ENCODE data around the gene ZNF329. TPM values are rescaled to one million over a fixed set of nuclear protein-coding genes. Genes with fewer than 3 reads are reported as not detected.
"Not testable (repeated sequence)": the region's sequence is repeated elsewhere in the genome, so short reads cannot be mapped to it uniquely, and the experiment has no call there.

The ZNF329 gene
- total and polyA plus RNA-seq, 2 donors (not counting 1 experiment from before 2014, with no cell fraction given): 6.8 to 21.1 TPM

DNA sequence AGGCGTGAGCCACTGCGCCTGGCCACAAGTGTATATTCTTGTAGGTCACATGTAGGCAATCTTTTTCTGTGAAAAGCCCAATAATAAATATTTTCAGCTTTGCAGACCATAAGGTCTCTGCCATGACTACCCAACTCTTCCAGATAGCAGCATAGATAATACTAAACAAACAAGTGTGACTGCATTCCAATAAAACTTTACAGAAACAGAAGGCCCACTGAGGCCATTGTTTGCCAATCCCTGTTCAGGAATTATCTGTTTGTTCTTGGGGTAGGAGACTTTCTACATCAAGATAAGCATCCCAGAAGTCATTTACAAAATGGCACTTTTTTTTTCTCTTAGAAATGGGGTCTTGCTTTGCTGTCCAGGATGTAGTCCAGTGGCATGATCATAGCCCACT lies 2.8 kb upstream of the ZNF329 start:
- H3K36me3 ChIP-seq (ENCODE audit: control insufficient read depth, insufficient read depth, low read length): no peaks in the 10 kb centered on the region
- DNase-seq (ENCODE audit: low read depth in 2 of 2): no peak
- no peak overlapping the region for H3K9ac ChIP-seq (ENCODE audit: insufficient read depth, low read length)
- H3K27ac ChIP-seq (ENCODE audit: insufficient read depth, low read length): no peak overlapping the region
- no peaks in the 10 kb centered on the region for H3K4me1 ChIP-seq (ENCODE audit: control insufficient read depth, extremely low read depth, insufficient read depth, low read length)
- TF ChIP-seq EZH2 (IDR thresholded peaks at IDR 0.05; ENCODE audit: low read length, missing control alignments) (no peak), CTCF (conservative IDR thresholded peaks at IDR 0.05 in 1 of 2, IDR thresholded peaks at IDR 0.05 in 1 of 2; ENCODE audit: low read depth in 1 of 2, low read length in 2 of 2) (no peak)
- H3K9me3 ChIP-seq (ENCODE audit: control insufficient read depth, insufficient read depth, low read depth, low read length): no peaks in the 10 kb centered on the region
- H2AFZ ChIP-seq (ENCODE audit: low read length): no peak overlapping the region
- H4K20me1 ChIP-seq (ENCODE audit: control insufficient read depth, extremely low read depth, insufficient read depth, low read length): no peaks in the 10 kb centered on the region
- no peaks in the 10 kb centered on the region for H3K27me3 ChIP-seq (ENCODE audit: control insufficient read depth, insufficient read depth, low read length)
- no peak overlapping the region for H3K4me2 ChIP-seq (ENCODE audit: extremely low read depth, insufficient read depth, low read length)
- H3K79me2 ChIP-seq (ENCODE audit: control insufficient read depth, insufficient read depth, low read length): peaks cover 10% of the 10 kb centered on the region
- H3K4me3 ChIP-seq (replicated peaks in 1 of 4; ENCODE audit: control extremely low read depth in 1 of 4, insufficient read depth in 1 of 4, low read depth in 3 of 4, low read length in 4 of 4): peak overlapping the region in 1 of 4 experiments; percentile 91

GRCh38 chr19:58147475-58147874 lies 3.1 kb downstream of the ZNF329 start:
- peaks cover 14% of the 10 kb centered on the region for H3K79me2 ChIP-seq (ENCODE audit: control insufficient read depth, insufficient read depth, low read length)
- DNase-seq (ENCODE audit: low read depth in 2 of 2); H2AFZ ChIP-seq (ENCODE audit: low read length): not testable (repeated sequence)

GRCh38 chr19:58145849-58146248 lies 4.7 kb downstream of the ZNF329 start:
- Histone ChIP-seq H3K9ac (ENCODE audit: insufficient read depth, low read length) (no peak overlapping the region), H3K79me2 (ENCODE audit: control insufficient read depth, insufficient read depth, low read length) (peaks cover 14% of the 10 kb centered on the region), H3K27me3 (ENCODE audit: control insufficient read depth, insufficient read depth, low read length) (no peaks in the 10 kb centered on the region), H3K4me3 (replicated peaks in 1 of 4; ENCODE audit: control extremely low read depth in 1 of 4, insufficient read depth in 1 of 4, low read depth in 3 of 4, low read length in 4 of 4) (no peak overlapping the region), H2AFZ (ENCODE audit: low read length) (no peak overlapping the region), H4K20me1 (ENCODE audit: control insufficient read depth, extremely low read depth, insufficient read depth, low read length) (no peaks in the 10 kb centered on the region), H3K4me1 (ENCODE audit: control insufficient read depth, extremely low read depth, insufficient read depth, low read length) (no peaks in the 10 kb centered on the region), H3K27ac (ENCODE audit: insufficient read depth, low read length) (no peak overlapping the region), H3K4me2 (ENCODE audit: extremely low read depth, insufficient read depth, low read length) (no peak overlapping the region), H3K36me3 (ENCODE audit: control insufficient read depth, insufficient read depth, low read length) (no peaks in the 10 kb centered on the region), H3K9me3 (ENCODE audit: control insufficient read depth, insufficient read depth, low read depth, low read length) (no peaks in the 10 kb centered on the region)
- no peak for DNase-seq (ENCODE audit: low read depth in 2 of 2)
- no peak for TF ChIP-seq CTCF (conservative IDR thresholded peaks at IDR 0.05 in 1 of 2, IDR thresholded peaks at IDR 0.05 in 1 of 2; ENCODE audit: low read depth in 1 of 2, low read length in 2 of 2)

More at GRCh38 chr19:58147475-58147874, 3.1 kb downstream of the ZNF329 start:
- H3K27ac ChIP-seq (ENCODE audit: insufficient read depth, low read length); H3K36me3 ChIP-seq (ENCODE audit: control insufficient read depth, insufficient read depth, low read length); H3K4me2 ChIP-seq (ENCODE audit: extremely low read depth, insufficient read depth, low read length); H3K4me3 ChIP-seq (replicated peaks in 1 of 4; ENCODE audit: control extremely low read depth in 1 of 4, insufficient read depth in 1 of 4, low read depth in 3 of 4, low read length in 4 of 4); H3K27me3 ChIP-seq (ENCODE audit: control insufficient read depth, insufficient read depth, low read length); H3K4me1 ChIP-seq (ENCODE audit: control insufficient read depth, extremely low read depth, insufficient read depth, low read length); H3K9me3 ChIP-seq (ENCODE audit: control insufficient read depth, insufficient read depth, low read depth, low read length); H3K9ac ChIP-seq (ENCODE audit: insufficient read depth, low read length); H4K20me1 ChIP-seq (ENCODE audit: control insufficient read depth, extremely low read depth, insufficient read depth, low read length): not testable (repeated sequence)

Measured in fibroblast of lung (primary cell).